BLaER1 (cell line): ENCODE measurements around the gene URB2.
A peak's percentile ranks its signal among the peaks of the same experiment; 100 is the strongest.

ENCODE experiments used
- H3K27ac ChIP-seq: shearing (Covaris generic); formaldehyde crosslinking; 2 replicates; pipeline ENCODE4 v1.8.1; 2022
- H3K27me3 ChIP-seq: shearing (Covaris generic); formaldehyde crosslinking; 2 replicates; pipeline ENCODE4 v1.8.1; 2022
- H3K36me3 ChIP-seq: shearing (Covaris generic); formaldehyde crosslinking; 2 replicates; pipeline ENCODE4 v1.8.1; 2022
- H3K4me1 ChIP-seq: shearing (Covaris generic); formaldehyde crosslinking; 2 replicates; pipeline ENCODE4 v1.8.1; 2022
- H3K4me2 ChIP-seq: shearing (Covaris generic); formaldehyde crosslinking; 2 replicates; pipeline ENCODE4 v1.8.1; 2022
- H3K4me3 ChIP-seq: shearing (Covaris generic); formaldehyde crosslinking; 2 replicates; pipeline ENCODE4 v1.8.1; 2022
- H3K9ac ChIP-seq: shearing (Covaris generic); formaldehyde crosslinking; 2 replicates; pipeline ENCODE4 v1.8.1; 2022
- H3K9me3 ChIP-seq: shearing (Covaris generic); formaldehyde crosslinking; 2 replicates; pipeline ENCODE4 v1.8.1; 2022
- H4K20me1 ChIP-seq: shearing (Covaris generic); formaldehyde crosslinking; 2 replicates; pipeline ENCODE4 v1.8.1; 2022
- Cebpa-rat ChIP-seq: shearing (Covaris generic); IDR thresholded peaks from 2 replicates; pipeline ENCODE4 v1.8.1; 2022

The URB2 gene

DNA sequence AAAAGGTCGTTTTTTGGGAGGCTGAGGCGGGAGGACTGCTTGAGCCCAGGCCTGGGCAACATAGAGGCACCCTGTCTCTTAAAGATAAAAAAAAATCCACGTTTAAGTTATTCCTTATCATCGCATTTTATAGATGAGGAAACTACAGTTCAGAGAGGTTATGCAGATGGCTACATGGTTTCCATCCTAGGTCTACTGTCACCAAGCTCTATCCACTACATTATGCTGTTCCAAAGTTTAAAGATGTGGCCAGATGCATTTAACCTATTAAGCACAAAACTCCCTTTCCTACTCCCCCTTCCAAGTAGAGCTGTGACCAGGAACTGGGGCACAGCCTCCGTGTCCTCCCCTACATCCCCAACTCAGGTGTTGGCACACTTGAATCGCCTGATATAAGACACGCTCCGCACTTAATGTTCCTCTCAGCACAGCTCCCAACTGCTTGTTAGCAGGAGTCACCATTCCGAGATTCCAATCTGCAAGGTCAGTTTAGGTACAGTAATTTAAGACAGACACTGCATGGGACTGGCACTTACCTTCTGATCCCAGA, 1.5 kb upstream of the URB2 start:
- H3K4me3 ChIP-seq, result peak overlapping the region; percentile 100
- no peak for TF ChIP-seq Cebpa-rat
- H4K20me1 ChIP-seq, result peaks cover 87% of the 10 kb centered on the region
- H3K4me1 ChIP-seq, result peaks cover 33% of the 10 kb centered on the region
- H3K9ac ChIP-seq, result peak overlapping the region; percentile 77
- peak overlapping the region; percentile 73 for H3K27ac ChIP-seq
- H3K27me3 ChIP-seq, result no peaks in the 10 kb centered on the region
- H3K36me3 ChIP-seq, result peaks cover 16% of the 10 kb centered on the region
- H3K9me3 ChIP-seq, result no peaks in the 10 kb centered on the region
- peak overlapping the region; percentile 90 for H3K4me2 ChIP-seq

DNA sequence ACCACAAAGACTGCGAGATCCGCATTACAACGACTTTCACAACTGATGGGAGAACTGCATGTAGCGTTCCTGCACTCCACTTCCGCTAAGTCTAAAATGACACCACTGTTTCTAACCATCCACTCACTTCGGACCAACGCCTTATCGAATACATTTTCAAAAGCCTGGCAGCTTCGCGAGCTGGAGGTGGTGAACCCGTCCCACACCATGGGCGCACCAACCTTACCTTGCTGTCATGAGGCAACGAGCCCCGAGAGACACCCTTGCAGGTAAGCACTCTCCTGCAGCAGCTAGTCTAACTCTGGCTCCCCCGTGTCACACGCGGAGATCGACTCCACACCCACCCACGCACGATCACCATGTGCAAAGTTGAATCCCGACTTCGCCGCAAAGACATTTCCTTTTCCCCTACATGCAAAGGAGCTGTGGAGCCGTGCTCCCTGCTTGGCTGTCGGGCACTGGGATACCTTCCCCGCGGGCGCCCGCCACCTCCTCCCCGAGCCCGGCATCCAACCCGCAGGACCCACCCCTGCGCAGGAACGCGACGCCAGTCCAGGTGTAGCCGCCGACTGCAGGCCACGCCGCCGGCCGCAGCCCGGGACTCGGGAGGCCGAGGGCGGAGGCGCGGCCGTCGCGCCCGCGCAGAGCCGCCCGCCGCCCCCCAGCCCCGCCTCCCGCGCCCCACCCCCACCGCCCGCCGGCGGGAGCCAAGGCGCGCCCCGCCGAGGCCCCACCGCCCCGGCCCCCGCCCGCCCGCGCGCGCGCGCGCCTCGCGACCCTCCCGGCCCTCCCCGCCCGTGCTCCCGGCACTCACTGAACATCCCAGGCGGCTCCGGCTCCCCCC, 754 bp upstream of the URB2 start:
- Histone ChIP-seq H3K9me3 (no peaks in the 10 kb centered on the region), H3K36me3 (peaks cover 20% of the 10 kb centered on the region), H3K4me2 (peak overlapping the region; percentile 90), H3K27me3 (no peaks in the 10 kb centered on the region), H3K27ac (peak overlapping the region; percentile 92), H4K20me1 (peaks cover 87% of the 10 kb centered on the region), H3K9ac (peak overlapping the region; percentile 93), H3K4me1 (peaks cover 32% of the 10 kb centered on the region), H3K4me3 (peak overlapping the region; percentile 100)
- TF ChIP-seq Cebpa-rat, result no peak

DNA sequence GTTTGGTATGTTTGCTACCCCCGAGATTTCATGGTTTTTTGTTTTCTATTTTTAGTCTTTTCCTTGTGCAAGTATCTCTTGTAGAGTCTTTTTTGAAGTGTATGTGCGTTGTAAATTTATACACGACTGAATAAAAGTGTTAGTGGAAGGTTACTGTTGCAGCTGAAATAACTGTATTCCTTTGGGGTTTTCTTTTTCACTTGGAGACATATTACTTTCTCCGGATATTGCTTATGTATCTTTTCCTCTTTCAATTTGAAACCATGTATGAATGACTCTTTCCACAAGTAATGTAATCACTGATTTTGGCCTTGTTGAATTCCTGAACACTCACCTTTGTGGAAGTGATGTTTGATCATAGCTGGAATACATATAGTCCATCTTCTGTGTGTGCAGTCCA, 956 bp downstream of the URB2 start:
- Histone ChIP-seq H3K4me1 (peaks cover 32% of the 10 kb centered on the region), H3K4me2 (peak overlapping the region; percentile 89), H3K4me3 (peak overlapping the region; percentile 100), H3K9ac (peak overlapping the region; percentile 93), H3K27me3 (no peaks in the 10 kb centered on the region), H4K20me1 (peaks cover 88% of the 10 kb centered on the region), H3K27ac (no peak overlapping the region), H3K9me3 (no peaks in the 10 kb centered on the region), H3K36me3 (peaks cover 32% of the 10 kb centered on the region)
- TF ChIP-seq Cebpa-rat, result no peak

DNA sequence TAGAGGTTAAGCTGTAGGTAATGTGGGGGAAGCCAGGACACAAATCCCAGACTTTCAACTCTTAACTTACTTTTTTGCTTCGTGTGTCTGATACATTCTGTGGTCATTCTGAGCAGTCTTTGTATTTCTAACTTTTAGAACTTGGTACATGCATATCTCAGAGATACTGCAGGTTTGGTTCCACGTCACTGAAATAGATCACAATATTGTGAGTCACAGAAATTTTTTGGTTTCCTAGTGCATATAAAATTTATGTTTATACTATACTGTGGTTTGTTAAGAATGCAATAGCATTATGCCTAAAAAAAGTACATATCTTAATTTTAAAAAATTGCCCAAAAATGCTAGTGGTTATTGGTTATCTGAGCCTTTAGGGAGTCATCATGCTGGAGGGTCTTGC, 3.2 kb downstream of the URB2 start:
- no peak for TF ChIP-seq Cebpa-rat
- Histone ChIP-seq H3K27me3 (no peaks in the 10 kb centered on the region), H3K4me1 (peaks cover 19% of the 10 kb centered on the region), H3K4me2 (no peak overlapping the region), H4K20me1 (peaks cover 86% of the 10 kb centered on the region), H3K4me3 (no peak overlapping the region), H3K9me3 (no peaks in the 10 kb centered on the region), H3K9ac (no peak overlapping the region), H3K27ac (no peak overlapping the region), H3K36me3 (peaks cover 45% of the 10 kb centered on the region)

- TF ChIP-seq Cebpa-rat, result no peak
- Histone ChIP-seq H3K9me3 (no peaks in the 10 kb centered on the region), H3K9ac (no peak overlapping the region), H3K27ac (no peak overlapping the region), H3K4me3 (no peak overlapping the region), H3K27me3 (no peaks in the 10 kb centered on the region), H3K36me3 (peaks cover 64% of the 10 kb centered on the region), H4K20me1 (peaks cover 93% of the 10 kb centered on the region), H3K4me1 (peaks cover 10% of the 10 kb centered on the region), H3K4me2 (no peak overlapping the region)
These were observed 5.1 kb downstream of the URB2 start for GRCh38 chr1:229631148-229631547.

- TF ChIP-seq Cebpa-rat, result no peak
- H3K4me2 ChIP-seq, result no peak overlapping the region
- H3K9me3 ChIP-seq, result no peaks in the 10 kb centered on the region
- no peak overlapping the region for H3K27ac ChIP-seq
- no peak overlapping the region for H3K4me3 ChIP-seq
- no peak overlapping the region for H3K9ac ChIP-seq
- H4K20me1 ChIP-seq, result peaks cover 93% of the 10 kb centered on the region
- peaks cover 9% of the 10 kb centered on the region for H3K4me1 ChIP-seq
- H3K36me3 ChIP-seq, result peaks cover 72% of the 10 kb centered on the region
- H3K27me3 ChIP-seq, result no peaks in the 10 kb centered on the region
These were observed 5.9 kb downstream of the URB2 start for GRCh38 chr1:229631966-229632365.

DNA sequence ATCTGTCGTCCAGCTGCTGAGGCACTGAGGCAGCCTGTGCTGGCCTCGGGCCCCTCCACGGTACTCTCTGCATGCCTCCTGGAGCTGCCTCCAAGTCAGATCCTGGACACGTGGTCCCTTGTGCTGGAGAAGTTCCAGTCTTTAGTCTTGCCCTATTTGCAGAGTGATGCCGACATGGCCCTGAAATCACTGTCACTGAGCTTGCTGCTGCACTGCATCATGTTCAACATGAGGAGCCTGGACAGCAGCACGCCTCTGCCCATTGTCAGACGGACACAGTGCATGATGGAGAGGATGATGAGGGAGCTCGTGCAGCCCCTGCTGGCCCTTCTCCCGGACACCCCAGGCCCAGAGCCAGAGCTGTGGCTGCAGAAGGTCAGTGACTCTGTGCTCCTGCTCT, 10.0 kb downstream of the URB2 start:
- Histone ChIP-seq H3K36me3 (peaks cover 89% of the 10 kb centered on the region), H3K9me3 (no peaks in the 10 kb centered on the region), H3K4me1 (no peaks in the 10 kb centered on the region), H4K20me1 (peaks cover 98% of the 10 kb centered on the region), H3K4me3 (no peak overlapping the region), H3K27me3 (no peaks in the 10 kb centered on the region), H3K9ac (no peak overlapping the region), H3K4me2 (no peak overlapping the region), H3K27ac (no peak overlapping the region)
- no peak for TF ChIP-seq Cebpa-rat

DNA sequence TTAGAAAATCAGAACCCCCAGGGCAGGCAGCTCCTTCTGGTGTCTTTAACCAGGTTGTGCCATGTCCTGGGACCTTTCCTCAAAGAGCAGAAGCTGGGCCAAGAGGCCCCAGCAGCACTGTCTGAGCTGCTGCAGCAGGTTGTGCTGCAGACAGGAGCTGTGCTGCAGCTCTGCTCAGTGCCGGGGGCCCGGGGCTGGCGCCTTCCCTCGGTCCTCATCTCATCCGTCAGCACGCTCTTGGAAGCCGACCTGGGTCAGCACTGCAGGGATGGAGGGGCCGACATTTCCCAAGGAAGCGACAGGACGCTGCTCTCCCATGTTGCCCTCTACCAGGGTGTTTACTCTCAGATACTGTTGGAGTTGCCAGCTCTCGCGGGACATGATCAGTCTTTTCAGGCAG, 11.7 kb downstream of the URB2 start:
- Histone ChIP-seq H3K27ac (no peak overlapping the region), H3K9me3 (no peaks in the 10 kb centered on the region), H3K9ac (no peak overlapping the region), H3K27me3 (no peaks in the 10 kb centered on the region), H3K36me3 (peaks cover 94% of the 10 kb centered on the region), H3K4me3 (no peak overlapping the region), H3K4me2 (no peak overlapping the region), H4K20me1 (peaks cover 98% of the 10 kb centered on the region), H3K4me1 (peaks cover 12% of the 10 kb centered on the region)
- no peak for TF ChIP-seq Cebpa-rat

DNA sequence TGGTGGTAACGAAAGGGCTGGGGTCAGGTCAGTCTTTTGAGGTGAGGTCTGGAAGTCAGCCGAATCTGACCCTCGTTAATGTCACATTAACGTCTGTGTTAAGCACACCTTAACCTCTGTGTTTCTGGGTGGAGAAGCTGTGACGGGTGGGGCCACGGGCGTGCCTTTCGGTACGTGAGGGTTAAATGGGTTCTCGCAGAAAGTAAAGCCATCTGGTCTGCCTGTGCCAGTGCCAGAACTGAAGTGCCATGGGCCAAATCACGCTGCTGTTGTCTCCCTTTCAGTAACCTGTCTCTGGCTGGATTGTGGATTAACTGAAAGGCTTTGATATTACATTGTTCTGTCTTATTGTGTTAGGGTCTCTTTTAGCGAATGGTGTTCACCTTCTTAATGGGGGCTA, 14.4 kb downstream of the URB2 start:
- Histone ChIP-seq H3K27me3 (no peaks in the 10 kb centered on the region), H3K4me2 (no peak overlapping the region), H3K9ac (no peak overlapping the region), H3K4me3 (no peak overlapping the region), H3K9me3 (no peaks in the 10 kb centered on the region), H4K20me1 (peaks cover 100% of the 10 kb centered on the region), H3K27ac (no peak overlapping the region), H3K36me3 (peaks cover 94% of the 10 kb centered on the region), H3K4me1 (peaks cover 39% of the 10 kb centered on the region)
- TF ChIP-seq Cebpa-rat, result no peak

DNA sequence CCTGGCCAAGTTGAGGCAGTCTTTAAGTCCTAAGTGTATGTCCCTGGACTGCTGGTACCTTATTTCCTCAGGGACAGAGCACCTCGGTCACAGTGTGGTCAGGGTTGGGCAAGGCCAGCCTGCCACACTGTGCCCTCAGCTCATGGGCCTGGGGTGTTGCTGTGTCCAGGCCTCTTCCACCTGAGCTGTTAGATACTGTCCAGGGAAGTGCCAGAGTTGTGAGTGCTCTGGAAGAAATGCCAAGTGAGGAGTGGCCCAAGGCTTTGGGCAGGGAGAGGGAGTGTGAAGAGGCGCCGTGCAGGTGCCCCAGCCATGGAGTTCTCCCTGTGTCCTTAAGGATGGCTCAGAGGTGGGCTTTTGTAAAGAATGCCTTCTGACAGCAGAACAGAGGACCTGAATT, 15.3 kb downstream of the URB2 start:
- H3K4me2 ChIP-seq, result no peak overlapping the region
- H3K36me3 ChIP-seq, result peaks cover 94% of the 10 kb centered on the region
- H3K27me3 ChIP-seq, result no peaks in the 10 kb centered on the region
- no peak overlapping the region for H3K9ac ChIP-seq
- H3K27ac ChIP-seq, result no peak overlapping the region
- H3K9me3 ChIP-seq, result no peaks in the 10 kb centered on the region
- no peak for TF ChIP-seq Cebpa-rat
- H4K20me1 ChIP-seq, result peaks cover 100% of the 10 kb centered on the region
- H3K4me3 ChIP-seq, result no peak overlapping the region
- peaks cover 42% of the 10 kb centered on the region for H3K4me1 ChIP-seq
